Caco-2 (cell line): ENCODE results near the gene FAM240B. TPM values are rescaled to one million over a fixed set of nuclear protein-coding genes. Genes with fewer than 3 reads are reported as not detected.

Experiments
- Bru-seq: library from RNA; stranded (reverse); fragments of 400-500 nt; gene quantifications from one replicate; lab custom pipeline; 2021; lab: Mats Ljungman, UMichigan
- BruChase-seq, 2 experiments: library from RNA; stranded (reverse); fragments of 400-500 nt; gene quantifications; one replicate each; lab custom pipeline; 2021; lab: Mats Ljungman, UMichigan
- BruUV-seq: library from RNA; stranded (reverse); fragments of 400-500 nt; replicated peaks from 2 replicates; lab custom pipeline; 2021; lab: Mats Ljungman, UMichigan
- CTCF ChIA-PET: fragments of 300-600 bp; sonication (Branson Sonifier 250); formaldehyde crosslinking; loops from one replicate; lab custom pipeline; 2022; ENCODE audit warnings: antibody characterized with exemption; lab: Charles Lee
- POLR2A ChIA-PET: fragments of 300-600 bp; sonication (Branson Sonifier 250); formaldehyde crosslinking; loops from one replicate; lab custom pipeline; 2022; ENCODE audit warnings: antibody characterized with exemption; lab: Charles Lee
- DNase-seq, 2 experiments: peaks; one replicate each; pipeline versions ENCODE4 v3.0.0 to v3.0.0-alpha.2; 2020 to 2022
- H3K27me3 ChIP-seq: replicated peaks from 2 replicates; pipeline ENCODE4 v1.6.0; 2011; ENCODE audit warnings: low read length; ENCODE audit not compliant: control insufficient read depth, insufficient read depth
- H3K36me3 ChIP-seq: 2 replicates; pipeline ENCODE4 v1.5.1; 2011; ENCODE audit warnings: low read length; ENCODE audit not compliant: control insufficient read depth, insufficient read depth
- H3K4me1 ChIP-seq: fragments of 250-450 bp; sonication (Bioruptor Pico); 2 replicates; pipeline ENCODE4 v1.5.1; 2020; ENCODE audit warnings: mild to moderate bottlenecking
- H3K4me3 ChIP-seq: 2 replicates; pipeline ENCODE4 v1.5.1; 2011; ENCODE audit warnings: low read depth, mild to moderate bottlenecking, control low read depth, low read length
- H3K9me3 ChIP-seq: fragments of 250-450 bp; sonication (Bioruptor Pico); 2 replicates; pipeline ENCODE4 v1.5.1; 2020; ENCODE audit warnings: mild to moderate bottlenecking, moderate library complexity
- H3K27ac Mint-ChIP-seq: one replicate; pipeline ENCODE4 v1.8.0; 2022; ENCODE audit warnings: mixed read lengths; ENCODE audit not compliant: unreplicated experiment
- H3K27me3 Mint-ChIP-seq: one replicate; pipeline ENCODE4 v1.8.0; 2022; ENCODE audit warnings: mixed read lengths; ENCODE audit not compliant: insufficient read depth, unreplicated experiment
- H3K36me3 Mint-ChIP-seq: one replicate; pipeline ENCODE4 v1.8.0; 2022; ENCODE audit warnings: mild to moderate bottlenecking, mixed read lengths; ENCODE audit not compliant: insufficient read depth, unreplicated experiment
- H3K4me1 Mint-ChIP-seq: one replicate; pipeline ENCODE4 v1.8.0; 2022; ENCODE audit warnings: low read depth, mixed read lengths; ENCODE audit not compliant: unreplicated experiment
- H3K4me3 Mint-ChIP-seq: one replicate; pipeline ENCODE4 v1.8.0; 2022; ENCODE audit warnings: mild to moderate bottlenecking, moderate library complexity, mixed read lengths; ENCODE audit not compliant: unreplicated experiment
- H3K9me3 Mint-ChIP-seq: one replicate; pipeline ENCODE4 v1.8.0; 2022; ENCODE audit warnings: mixed read lengths; ENCODE audit not compliant: unreplicated experiment
- intact Hi-C: fragments of 100-400 bp; cut with micrococcal nuclease; formaldehyde crosslinking; loops from one replicate; pipeline ENCODE4 v1.10.0; 2022; ENCODE audit not compliant: unreplicated experiment
- long read RNA-seq: library from polyadenylated mRNA; stranded (forward); transcript quantifications from one replicate; pipeline ENCODE4 v2.0.0, GENCODE V29; 2022
- total RNA-seq: library from RNA; stranded (reverse); gene quantifications from 2 replicates; pipeline ENCODE4 v1.2.3, GENCODE V29; 2022
- TF ChIP-seq, protein P1 (sequence below), 2 experiments: fragments of 200-600 bp in 1 of 2; IDR thresholded peaks; 1 replicate in 1 of 2; 2 replicates in 1 of 2; pipeline versions ENCODE4 v1.5.1 to v1.8.0; 2011 to 2022; ENCODE audit warnings: antibody characterized with exemption in 1 of 2, control low read depth in 1 of 2, inconsistent platforms in 1 of 2, low read depth in 1 of 2, low read length in 1 of 2, mild to moderate bottlenecking in 1 of 2, moderate library complexity in 1 of 2; ENCODE audit not compliant: insufficient read depth in 1 of 2, severe bottlenecking in 1 of 2, unreplicated experiment in 1 of 2

FAM240B gene
- not detected in 2 replicates for total RNA-seq
- not detected for Bru-seq, nascent RNA
- not detected for BruChase-seq, experiment 1, labeled RNA remaining after a 2-hour chase
- BruChase-seq, experiment 2, labeled RNA remaining after a 6-hour chase: not detected
- long read RNA-seq: 0 reads

DNA sequence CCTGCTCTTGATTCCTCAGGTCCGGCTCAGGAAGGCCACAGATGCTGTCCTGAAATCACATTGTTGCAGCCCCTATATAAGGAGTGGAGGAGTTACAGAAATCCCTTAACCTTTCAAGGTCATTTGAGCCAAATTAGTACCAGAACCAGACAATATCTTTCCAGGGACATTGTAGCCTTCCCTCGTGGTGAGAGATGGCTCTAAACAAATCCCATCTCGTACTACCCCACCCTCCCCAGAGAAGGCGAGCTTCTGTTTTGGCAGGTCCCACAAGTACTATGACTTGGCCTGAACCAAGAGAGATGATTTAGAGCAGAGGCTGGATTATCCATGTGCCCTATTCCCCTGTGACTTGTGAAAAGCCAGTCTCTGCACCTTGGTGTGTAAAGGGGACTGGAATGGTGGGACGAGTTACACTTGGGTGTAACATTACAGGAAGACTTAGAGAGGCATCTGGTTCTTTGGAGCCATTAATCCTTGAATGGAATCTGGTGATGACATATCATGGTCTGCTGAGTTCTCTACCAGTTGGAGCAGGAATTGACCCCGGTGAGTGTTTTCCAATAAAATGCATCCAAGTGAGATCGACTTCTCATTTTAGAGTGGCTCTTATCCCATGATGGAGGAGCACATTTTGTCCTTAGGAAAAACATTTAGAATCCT, at the start of gene FAM240B:
TSS of gene FAM240B (minus strand) at position 51 of the 663 bp plus-strand sequence. CDS start 16,134 bp downstream, outside the sequence.
- Mint-ChIP-seq H3K4me1 (no peaks in the 10 kb centered on the region), H3K4me3 (no peak within 1 kb of the TSS), H3K9me3 (no peaks in the 10 kb centered on the region), H3K27ac (no peak within 1 kb of the TSS), H3K36me3 (no peaks in the 10 kb centered on the region), H3K27me3 (peaks cover 4% of the 10 kb centered on the region)
- H3K9me3 ChIP-seq: no peaks in the 10 kb centered on the region
- ChIA-PET POLR2A (no interaction called here), CTCF (no interaction called here)
- H3K4me3 ChIP-seq: no peak within 1 kb of the TSS
- TF ChIP-seq, protein P1, sequence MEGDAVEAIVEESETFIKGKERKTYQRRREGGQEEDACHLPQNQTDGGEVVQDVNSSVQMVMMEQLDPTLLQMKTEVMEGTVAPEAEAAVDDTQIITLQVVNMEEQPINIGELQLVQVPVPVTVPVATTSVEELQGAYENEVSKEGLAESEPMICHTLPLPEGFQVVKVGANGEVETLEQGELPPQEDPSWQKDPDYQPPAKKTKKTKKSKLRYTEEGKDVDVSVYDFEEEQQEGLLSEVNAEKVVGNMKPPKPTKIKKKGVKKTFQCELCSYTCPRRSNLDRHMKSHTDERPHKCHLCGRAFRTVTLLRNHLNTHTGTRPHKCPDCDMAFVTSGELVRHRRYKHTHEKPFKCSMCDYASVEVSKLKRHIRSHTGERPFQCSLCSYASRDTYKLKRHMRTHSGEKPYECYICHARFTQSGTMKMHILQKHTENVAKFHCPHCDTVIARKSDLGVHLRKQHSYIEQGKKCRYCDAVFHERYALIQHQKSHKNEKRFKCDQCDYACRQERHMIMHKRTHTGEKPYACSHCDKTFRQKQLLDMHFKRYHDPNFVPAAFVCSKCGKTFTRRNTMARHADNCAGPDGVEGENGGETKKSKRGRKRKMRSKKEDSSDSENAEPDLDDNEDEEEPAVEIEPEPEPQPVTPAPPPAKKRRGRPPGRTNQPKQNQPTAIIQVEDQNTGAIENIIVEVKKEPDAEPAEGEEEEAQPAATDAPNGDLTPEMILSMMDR (IDR thresholded peaks at IDR 0.05; ENCODE audit: insufficient read depth in 1 of 2, low read depth in 1 of 2, low read length in 1 of 2, severe bottlenecking in 1 of 2, unreplicated experiment in 1 of 2): no peak
- intact Hi-C loops: no loop called here
- no peaks in the 10 kb centered on the region for H3K36me3 ChIP-seq
- no peaks in the 10 kb centered on the region; the same call in 1 of the 2 replicates for H3K27me3 ChIP-seq
- BruUV-seq: no TSS peak
- no peaks in the 10 kb centered on the region for H3K4me1 ChIP-seq
- DNase-seq: no peak

DNA sequence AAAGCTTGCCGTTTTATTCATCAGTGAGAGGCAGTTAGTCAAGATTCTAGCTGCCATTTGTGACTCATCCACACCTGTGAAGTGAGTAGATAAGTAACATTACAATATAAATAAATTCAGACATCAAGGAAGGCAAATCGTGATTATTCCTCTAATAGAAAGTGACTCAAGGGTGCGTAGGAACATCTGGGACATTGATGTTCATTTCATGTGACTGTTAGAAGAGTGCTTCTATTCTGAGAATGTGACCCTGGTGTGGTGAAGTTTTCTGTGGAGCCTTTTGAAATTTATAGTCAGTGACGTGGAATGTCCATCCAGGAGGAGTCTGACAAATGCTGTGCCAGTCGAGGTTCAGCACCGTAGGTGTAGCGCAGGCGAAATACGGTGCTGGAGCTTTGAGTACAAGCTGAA, 48.4 kb upstream of the FAM240B start:
- Histone ChIP-seq H3K4me3 (no peak overlapping the region), H3K4me1 (no peaks in the 10 kb centered on the region), H3K9me3 (no peaks in the 10 kb centered on the region), H3K36me3 (no peaks in the 10 kb centered on the region), H3K27me3 (no peaks in the 10 kb centered on the region)
- Mint-ChIP-seq H3K36me3 (no peaks in the 10 kb centered on the region), H3K27ac (no peak overlapping the region), H3K9me3 (peaks cover 9% of the 10 kb centered on the region), H3K4me1 (no peaks in the 10 kb centered on the region), H3K27me3 (no peaks in the 10 kb centered on the region), H3K4me3 (no peak overlapping the region)
- DNase-seq: no peak
- CTCF ChIA-PET: no interaction called here
- TF ChIP-seq, protein P1 (IDR thresholded peaks at IDR 0.05; ENCODE audit: insufficient read depth in 1 of 2, low read depth in 1 of 2, low read length in 1 of 2, severe bottlenecking in 1 of 2, unreplicated experiment in 1 of 2): no peak
- BruUV-seq: no TSS peak
- intact Hi-C loops: no loop called here
- POLR2A ChIA-PET: no interaction called here

DNA sequence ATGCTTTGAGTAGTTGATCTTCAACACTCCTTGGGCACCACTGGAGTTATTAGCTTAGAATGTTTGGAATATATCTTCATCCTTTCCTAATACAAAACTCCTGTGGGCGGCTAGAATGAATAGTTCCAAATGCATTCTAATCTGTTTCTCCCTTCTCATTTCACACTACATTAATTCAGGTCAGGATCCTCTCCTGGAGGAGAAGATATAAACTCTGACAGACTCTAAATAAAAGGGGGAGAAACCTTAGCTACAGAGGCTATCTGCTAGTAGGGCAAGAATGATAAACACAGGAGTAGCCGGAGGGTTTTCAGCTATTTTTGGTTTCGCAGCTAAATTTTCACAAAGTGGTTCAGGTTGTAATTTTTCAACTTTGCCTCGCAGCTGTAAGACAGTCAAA, 45.2 kb upstream of the FAM240B start:
- Histone ChIP-seq H3K4me3 (no peak overlapping the region), H3K9me3 (no peaks in the 10 kb centered on the region), H3K27me3 (no peaks in the 10 kb centered on the region), H3K36me3 (no peaks in the 10 kb centered on the region), H3K4me1 (no peaks in the 10 kb centered on the region)
- Mint-ChIP-seq H3K36me3 (no peaks in the 10 kb centered on the region), H3K27ac (no peak overlapping the region), H3K9me3 (peaks cover 9% of the 10 kb centered on the region), H3K27me3 (peaks cover 6% of the 10 kb centered on the region), H3K4me1 (no peaks in the 10 kb centered on the region), H3K4me3 (no peak overlapping the region)
- POLR2A ChIA-PET: no interaction called here
- TF ChIP-seq, protein P1 (IDR thresholded peaks at IDR 0.05; ENCODE audit: insufficient read depth in 1 of 2, low read depth in 1 of 2, low read length in 1 of 2, severe bottlenecking in 1 of 2, unreplicated experiment in 1 of 2): no peak
- CTCF ChIA-PET: no interaction called here
- BruUV-seq: no TSS peak
- intact Hi-C loops: no loop called here
- no peak for DNase-seq
